LoVo (cell line): ENCODE results near the gene VCX2.
A peak's percentile ranks its signal among the peaks of the same experiment; 100 is the strongest.
"Not testable (repeated sequence)": the region's sequence is repeated elsewhere in the genome, so short reads cannot be mapped to it uniquely, and the experiment has no call there.

Experiments used
- DNase-seq: peaks from one replicate; pipeline ENCODE4 v3.0.0-alpha.2; 2016; ENCODE audit warnings: low spot score

VCX2 gene

DNA sequence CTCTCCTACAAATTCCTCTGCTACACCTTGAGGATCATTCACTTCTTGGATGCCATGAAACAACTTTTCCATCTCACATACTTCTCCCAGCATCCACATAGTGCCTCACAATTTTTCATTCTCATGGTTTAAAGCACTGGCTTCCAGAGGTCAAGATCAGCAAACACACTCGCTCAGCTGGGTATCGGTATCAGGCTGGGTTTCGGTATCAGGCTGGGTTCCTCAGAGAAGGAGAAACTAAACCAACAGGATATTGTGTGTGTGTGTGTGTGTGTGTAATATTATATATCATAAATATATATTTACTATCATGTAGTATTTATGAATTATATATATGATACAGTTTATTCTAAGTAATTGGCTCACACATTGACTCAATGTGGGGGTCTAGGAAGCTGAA, at the start of gene VCX2:
TSS of gene VCX2 (minus strand) at position 99 of the 400 bp plus-strand sequence. CDS start 624 bp downstream, outside the sequence.
- not testable (repeated sequence) for DNase-seq

- DNase-seq = no peak
Measured at GRCh38 chrX:8204943-8205342, 33.9 kb upstream of the VCX2 start.

DNA sequence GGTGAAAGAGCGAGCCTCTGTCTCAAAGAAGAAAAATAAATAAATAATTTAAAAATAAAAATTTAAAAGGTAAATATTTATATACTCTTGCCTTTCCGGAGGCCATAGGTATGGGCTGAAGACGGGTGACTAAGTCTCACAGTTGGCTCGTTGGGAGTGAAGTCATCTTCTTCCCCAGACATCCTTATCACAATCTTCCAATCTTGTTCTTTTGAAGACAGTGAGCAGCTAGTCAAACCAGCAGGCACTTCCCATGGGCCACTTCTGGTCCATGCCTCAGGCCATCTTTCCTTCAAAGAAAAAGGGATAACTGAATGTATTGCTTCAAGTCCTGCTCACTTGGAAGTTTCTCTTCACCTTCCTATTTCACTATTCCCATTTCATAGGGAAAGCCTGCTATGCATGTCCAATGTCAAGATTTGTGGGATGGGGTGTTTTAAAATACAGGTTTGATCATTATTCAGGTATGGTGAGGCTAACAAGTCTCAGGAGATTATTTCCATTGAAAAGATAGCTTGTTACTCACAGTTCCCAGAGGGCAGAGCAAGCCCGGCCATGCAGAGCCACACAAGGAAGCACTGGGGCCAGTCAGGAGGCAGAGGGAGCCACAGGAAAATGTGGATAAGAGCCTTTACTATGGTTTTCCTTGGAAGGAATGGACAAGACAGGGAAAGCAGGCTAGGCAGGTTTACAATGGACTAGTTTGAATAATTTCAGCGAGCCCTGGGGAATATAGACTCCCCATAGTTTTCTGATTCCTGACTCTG, 33.3 kb upstream of the VCX2 start:
- DNase-seq = no peak

DNA sequence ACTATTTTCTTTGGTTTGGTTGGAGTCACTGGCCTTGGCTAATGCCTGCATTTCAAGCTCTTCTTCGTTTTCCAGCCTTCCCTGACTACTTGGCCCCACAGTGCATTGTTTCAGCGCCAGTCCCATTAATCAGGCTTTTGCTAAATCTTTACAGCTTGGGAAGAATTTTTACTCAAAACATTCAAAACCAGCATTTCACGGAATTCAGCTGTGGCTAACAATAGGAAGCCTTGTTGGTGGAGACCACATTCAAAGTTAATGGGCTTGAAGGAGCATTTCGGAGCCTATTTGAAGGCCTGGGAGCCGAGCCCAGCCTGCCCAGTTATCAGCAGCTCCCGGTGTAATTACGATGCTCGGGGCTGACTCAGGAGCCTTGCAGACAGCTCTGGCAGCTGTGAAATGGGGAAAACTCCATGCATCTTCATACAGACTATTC, 30.8 kb upstream of the VCX2 start:
- DNase-seq = no peak

DNA sequence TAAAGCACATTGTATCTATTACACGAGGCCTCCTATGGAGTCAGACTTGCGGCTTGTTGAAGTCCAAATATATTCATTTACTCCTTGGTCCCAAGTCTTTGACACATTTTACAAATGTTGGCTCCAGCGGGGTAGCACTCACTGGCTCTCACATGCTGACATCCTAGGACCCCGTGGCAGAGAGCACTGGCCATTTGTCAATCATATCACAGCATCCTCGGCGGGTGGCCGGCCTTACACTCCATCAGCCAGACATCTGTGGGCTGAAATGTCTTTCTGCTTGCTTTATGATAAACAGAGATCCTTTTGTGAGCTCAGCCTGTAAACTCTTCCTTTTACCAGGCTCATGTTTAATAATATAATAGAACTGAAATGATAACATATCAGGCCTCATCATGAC, 25.7 kb upstream of the VCX2 start:
- no peak for DNase-seq

DNA sequence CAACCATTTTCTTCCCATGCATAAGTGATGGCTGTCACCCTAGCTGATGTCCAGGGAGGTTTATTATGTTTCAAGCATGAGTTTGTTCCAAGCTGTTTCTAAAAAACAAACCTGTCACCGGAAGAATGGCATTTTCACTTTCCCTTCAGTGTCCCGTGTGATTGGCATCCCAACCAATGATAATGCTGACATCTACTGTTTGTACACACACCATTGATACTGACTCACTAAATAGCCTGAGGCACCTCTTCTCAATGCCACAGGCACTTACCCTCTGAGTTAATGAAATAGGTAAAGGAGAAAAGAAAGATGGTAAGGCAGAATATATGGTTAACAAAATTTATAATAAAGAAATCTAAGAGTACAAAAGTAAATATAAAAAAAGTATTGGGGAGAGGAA, 23.1 kb upstream of the VCX2 start:
- DNase-seq = peak; percentile 1

DNA sequence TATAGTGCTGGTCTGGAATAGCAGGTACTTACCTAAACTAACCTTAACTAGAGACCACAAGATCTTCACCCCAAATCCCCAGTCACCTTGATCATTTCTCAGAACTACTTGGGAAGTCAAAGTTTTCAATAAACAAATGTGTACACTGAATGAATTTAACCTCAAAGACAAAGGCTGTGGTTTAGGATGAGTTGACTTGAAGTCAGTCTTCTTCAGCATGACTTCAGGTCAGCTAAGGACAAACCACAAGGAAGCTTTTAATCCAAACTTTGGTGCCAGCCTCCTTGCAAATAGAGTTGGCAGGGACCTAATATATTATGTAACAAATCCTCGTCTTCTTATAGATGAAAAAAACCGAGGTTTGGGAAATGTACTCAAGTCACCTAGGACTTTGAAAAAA, 21.2 kb upstream of the VCX2 start:
- DNase-seq = no peak

DNA sequence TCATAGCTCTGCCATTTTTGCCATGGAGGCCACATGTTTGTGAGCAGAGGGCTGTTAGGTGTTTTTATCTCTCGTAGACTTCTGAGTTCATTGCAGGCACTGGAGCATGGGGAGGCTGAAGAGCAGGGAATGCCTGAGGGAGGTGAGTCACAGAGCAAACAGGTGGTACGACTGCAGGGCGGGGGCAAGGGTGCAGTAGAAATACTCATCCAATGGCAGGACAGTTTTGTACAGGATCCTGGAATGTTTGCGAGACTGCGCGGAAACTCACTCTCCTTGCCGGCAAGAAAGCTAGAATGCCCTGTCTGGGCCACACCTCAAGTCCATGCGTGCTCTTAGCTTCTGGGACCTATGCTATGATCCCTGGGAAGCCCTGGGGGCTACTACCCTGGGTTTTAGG, 20.0 kb upstream of the VCX2 start:
- peak; percentile 62 for DNase-seq

DNA sequence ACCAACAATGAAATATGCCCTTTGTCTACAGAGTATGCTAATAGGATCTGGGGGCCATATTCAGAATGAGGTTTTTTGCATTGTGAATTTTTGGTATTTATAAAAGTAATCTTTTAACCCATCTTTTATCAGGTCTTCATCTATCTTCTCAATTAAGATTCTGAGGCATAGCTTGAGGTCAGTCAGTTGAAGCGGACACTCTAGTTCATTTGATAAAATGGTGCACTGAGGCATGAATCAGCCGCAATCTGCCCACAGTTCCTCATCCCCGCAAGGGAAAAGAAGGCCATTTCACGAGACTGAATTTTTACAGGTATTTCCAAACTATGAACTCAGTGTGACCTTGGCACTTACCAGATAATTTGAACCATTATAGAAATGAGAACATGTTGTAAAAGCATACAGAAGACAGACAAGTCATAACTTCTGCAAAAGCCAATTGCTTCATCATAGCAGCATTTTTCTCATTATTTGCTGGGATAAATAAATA, 19.3 kb upstream of the VCX2 start:
- DNase-seq = no peak

- DNase-seq = no peak
Measured at GRCh38 chrX:8189096-8189830, 18.2 kb upstream of the VCX2 start.

- DNase-seq = no peak
Measured at GRCh38 chrX:8183346-8183745, 12.3 kb upstream of the VCX2 start.

- no peak for DNase-seq
Measured at GRCh38 chrX:8179656-8180055, 8.6 kb upstream of the VCX2 start.

GRCh38 chrX:8154011-8154410, 17.1 kb downstream of the VCX2 start:
- not testable (repeated sequence) for DNase-seq

DNA sequence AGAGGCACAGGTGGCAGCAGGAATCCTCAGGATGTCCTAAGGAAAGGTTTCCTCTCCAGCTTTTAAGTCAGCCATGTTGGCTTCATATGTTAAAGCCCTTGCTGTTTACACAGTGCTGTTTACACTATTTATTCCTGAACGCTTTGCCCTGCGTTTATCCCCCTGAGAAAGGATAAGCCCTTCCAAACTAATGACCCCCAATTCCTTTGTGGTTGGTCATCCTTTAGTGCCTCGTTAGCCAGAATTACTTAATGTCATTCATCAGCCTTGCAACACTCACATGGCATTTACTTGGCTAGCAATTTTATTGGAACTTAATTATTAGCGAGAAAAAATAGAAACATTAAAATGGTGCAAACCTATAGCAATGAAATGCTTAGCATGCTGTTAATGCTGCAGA, 23.8 kb downstream of the VCX2 start:
- DNase-seq = no peak

DNA sequence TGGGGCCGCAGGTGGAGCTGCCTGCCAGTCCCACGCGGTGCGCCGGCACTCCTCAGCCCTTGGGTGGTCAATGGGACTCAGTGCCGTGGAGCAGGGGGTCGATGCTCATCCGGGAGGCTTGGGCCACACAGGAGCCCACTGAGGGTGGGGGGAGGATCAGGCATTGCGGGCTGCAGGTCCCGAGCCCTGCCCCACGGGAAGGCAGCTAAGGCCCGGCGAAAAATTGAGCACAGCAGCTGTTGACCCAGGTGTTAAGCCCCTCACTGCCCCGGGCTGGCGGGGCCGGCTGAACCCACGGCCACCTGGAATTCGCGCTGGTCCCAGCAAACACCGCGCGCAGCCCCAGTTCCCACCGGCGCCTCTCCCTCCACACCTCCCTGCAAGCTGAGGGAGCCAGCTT, 26.1 kb downstream of the VCX2 start:
- DNase-seq = no peak

DNA sequence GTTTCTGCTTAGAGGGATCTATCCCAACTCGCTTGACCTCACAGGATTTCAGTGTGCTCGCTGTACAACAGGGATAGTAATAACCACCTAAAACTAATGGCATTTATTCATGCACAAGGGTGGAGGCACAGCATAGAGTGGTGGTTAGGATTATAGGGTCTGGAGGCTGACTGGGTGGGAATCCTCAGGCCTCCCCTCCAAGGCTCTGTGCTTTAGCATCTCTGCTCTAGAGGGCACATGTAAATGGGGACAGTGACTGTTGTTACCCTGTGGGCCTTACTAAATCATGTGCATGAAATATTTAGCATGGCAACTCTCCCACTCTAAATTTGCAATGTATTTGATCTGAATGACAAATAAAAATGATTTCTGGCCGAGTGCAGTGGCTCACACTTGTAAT, 29.2 kb downstream of the VCX2 start:
- DNase-seq = no peak

DNA sequence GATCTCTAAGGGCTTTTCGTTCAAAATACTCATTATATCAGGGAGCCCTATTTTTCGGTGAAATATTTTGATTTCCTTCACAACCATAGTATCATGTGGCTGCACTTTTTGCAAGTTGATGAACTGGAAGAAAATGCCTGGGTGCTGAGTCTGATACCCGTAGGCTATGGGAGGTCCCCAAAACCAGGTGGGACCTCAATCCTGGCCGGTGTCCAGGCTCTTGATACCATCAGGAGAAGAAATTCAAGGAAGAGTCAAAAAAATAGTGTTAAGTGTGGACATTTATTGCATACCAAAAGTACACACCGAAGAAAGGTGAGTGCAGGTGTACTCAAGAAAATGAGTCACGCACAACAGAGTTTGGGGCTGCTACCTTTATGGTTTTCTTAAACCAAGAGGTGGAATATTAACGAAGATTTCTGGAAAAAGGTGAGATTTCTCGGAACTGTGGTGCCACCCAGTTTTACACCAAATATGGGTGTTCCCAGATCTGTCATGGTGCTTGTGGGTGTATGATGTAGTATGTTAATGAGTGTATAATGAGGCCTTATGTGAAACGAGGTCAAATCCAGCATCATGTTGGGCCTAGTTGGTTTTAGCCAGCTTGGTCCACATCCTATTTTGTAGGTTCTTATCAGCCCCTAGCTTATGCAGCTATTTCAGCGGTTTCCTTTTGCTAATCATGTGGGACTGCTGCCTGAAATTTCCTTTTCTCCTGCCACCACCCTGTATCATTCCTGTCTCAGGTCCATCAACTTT, 29.9 kb downstream of the VCX2 start:
- DNase-seq = no peak

DNA sequence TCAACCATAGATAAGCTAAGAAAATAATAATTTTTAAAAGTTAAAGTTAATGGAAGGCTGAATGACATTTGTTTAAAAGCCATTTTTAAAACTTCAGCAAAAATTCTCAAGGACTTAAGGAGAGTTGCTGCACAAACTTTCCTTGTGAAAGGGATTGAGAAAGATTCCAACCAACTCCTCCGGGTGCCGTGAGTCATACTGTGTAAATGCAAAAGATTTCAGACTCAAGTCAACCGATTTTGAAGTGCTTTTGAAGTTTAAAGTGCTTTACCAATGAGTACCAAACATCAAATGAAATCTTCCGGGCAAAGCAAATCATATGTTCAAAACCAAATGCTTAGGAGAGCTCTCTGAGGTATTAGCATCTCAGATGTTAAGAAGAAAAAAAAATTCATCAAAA, 31.4 kb downstream of the VCX2 start:
- no peak for DNase-seq

DNA sequence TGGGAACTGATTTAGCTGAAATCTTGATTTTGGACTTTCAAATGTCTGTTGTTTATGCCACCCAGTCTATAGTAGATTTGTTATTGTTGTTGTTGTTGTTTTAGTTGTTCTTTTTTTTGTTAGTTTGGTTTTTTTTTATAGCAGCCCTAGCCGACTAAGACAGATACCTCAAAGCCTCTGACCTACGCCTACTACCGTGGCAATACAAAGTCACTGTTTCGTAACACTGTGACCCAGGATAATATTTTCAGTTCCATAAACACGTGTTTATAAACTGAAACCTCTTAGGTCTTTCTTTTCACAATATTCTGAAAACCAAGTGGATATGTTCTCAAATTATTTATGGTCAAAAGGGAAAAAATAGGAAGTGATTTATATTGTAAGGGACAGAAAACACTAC, 32.8 kb downstream of the VCX2 start:
- DNase-seq = no peak

GRCh38 chrX:8126648-8127047, 44.4 kb downstream of the VCX2 start:
- no peak for DNase-seq

- no peak for DNase-seq
Measured at GRCh38 chrX:8126092-8126491, 45.0 kb downstream of the VCX2 start.

- DNase-seq = no peak
Measured at GRCh38 chrX:8125566-8125965, 45.5 kb downstream of the VCX2 start.

DNA sequence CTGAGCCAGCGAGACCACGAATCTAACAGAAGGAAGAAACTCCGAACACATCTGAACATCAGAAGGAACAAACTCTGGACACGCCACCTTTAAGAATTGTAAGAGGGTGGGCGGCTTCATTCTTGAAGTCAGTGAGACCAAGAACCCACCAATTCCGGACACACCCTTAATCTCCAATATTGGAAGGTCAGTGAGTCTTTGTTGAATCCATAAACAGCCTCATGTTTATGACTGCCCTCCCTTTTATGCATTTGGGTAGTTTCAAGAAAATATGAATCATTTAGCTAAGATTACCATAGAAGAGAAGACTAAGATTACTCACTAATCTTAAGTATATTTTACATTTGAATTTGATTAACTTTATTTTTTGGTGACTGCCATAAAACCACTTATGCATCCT, 48.5 kb downstream of the VCX2 start:
- DNase-seq = no peak
